ENCODE results near the gene TMEM234.
A peak's percentile ranks its signal among the peaks of the same experiment; 100 is the strongest.

TMEM234 gene

DNA sequence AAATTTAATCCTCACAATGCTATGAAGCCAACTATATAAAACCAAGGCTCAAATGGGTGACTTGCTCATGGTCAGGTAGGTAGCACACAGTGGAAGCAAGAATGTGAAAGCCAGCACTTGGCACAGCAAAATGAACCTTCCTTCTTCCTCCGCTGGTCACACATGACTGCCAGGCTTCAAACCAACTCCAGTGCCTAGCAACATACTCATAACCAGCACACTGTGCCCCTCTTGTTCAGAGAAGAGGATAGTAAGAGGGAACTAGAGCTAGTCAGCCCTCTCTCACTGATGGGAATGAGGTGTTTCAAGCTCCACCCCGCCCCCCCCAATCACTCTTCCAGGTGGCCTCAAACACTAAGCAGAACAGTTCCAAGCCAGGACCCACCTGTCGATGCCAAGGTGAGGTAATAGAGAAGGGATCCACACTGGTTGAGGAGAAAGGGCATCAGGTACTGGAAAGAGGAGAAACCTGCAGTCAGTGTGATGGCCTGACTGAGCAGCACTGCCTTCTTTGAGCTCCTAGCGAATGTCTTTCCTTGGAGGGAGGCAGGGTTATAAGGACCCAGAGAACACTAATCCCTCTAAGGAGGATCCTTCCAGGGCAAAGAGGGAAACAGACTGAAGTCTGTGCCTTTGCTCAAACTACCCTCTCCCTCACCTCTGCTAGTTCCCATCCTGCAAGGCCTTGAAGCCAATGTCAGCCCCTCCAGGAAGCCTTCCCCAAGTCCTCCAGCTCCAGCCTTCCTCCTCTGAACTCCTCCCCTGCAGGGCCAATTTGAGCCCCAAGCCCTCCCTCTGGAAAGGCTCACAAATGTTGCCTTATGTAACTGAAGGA is 1.2 kb downstream of the TMEM234 start:
- H3K4me3 Mint-ChIP-seq = peak overlapping the region; percentile 92
- H3K9me3 Mint-ChIP-seq = no peaks in the 10 kb centered on the region
- peaks cover 35% of the 10 kb centered on the region for H3K36me3 Mint-ChIP-seq (ENCODE audit: low read depth)
- H3K27me3 Mint-ChIP-seq = no peaks in the 10 kb centered on the region
- H3K4me1 Mint-ChIP-seq (ENCODE audit: low read depth) = peaks cover 38% of the 10 kb centered on the region
- peak overlapping the region; percentile 93 for H3K27ac Mint-ChIP-seq

GRCh38 chr1:32219022-32219421 is 3.1 kb downstream of the TMEM234 start:
- peaks cover 24% of the 10 kb centered on the region for H3K36me3 Mint-ChIP-seq (ENCODE audit: low read depth)
- H3K4me1 Mint-ChIP-seq (ENCODE audit: low read depth) = peaks cover 29% of the 10 kb centered on the region
- no peak overlapping the region for H3K27ac Mint-ChIP-seq
- H3K27me3 Mint-ChIP-seq = no peaks in the 10 kb centered on the region
- H3K4me3 Mint-ChIP-seq = no peak overlapping the region
- H3K9me3 Mint-ChIP-seq = no peaks in the 10 kb centered on the region

- H3K27me3 Mint-ChIP-seq = no peaks in the 10 kb centered on the region
- no peak overlapping the region for H3K4me3 Mint-ChIP-seq
- H3K36me3 Mint-ChIP-seq (ENCODE audit: low read depth) = peaks cover 9% of the 10 kb centered on the region
- H3K27ac Mint-ChIP-seq = no peak overlapping the region
- H3K4me1 Mint-ChIP-seq (ENCODE audit: low read depth) = peaks cover 13% of the 10 kb centered on the region
- no peaks in the 10 kb centered on the region for H3K9me3 Mint-ChIP-seq
Measured at GRCh38 chr1:32216566-32216965, 5.6 kb downstream of the TMEM234 start.

DNA sequence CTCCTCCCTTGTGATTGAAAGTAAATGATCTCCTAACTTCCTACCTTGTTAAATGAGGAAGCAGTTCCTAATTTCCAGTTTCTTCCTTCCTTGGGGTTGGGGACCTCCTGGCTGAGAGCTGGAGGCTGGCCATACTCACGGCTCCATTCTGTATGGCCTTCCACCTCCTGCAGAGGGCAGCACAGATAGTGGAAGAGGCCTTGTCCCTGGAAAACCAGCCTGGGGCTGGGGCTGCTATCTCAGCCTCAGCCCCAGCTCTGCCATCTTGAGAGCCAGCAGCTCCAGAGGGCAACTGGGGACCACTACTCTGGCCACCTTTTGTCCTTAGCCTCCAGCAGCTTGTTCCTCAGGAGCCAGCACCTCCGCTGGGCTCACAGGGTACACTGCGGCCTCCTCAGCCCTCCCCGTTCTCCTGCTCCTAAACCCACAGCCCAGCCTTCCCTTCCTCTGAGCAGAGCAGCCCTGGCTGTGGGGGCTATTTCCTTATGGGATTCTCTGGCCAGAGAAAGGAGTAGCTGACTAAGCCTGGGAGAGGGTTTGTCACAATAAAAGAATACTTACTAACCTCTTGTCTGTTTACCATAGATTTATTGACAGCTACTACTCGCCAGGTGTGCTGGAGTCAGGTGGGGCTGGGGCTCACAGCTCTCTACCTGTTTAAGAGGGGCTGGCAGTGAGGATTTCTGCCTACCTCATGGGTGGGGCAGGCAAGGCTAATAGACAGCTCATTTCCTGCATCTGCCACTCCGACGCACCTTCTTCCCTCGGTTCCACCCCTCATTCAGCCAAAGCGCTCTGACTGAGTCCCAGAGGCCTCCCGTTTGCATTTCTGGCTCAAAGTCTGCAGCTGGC is 6.3 kb downstream of the TMEM234 start:
- H3K36me3 Mint-ChIP-seq (ENCODE audit: low read depth) = peaks cover 9% of the 10 kb centered on the region
- H3K9me3 Mint-ChIP-seq = no peaks in the 10 kb centered on the region
- peaks cover 6% of the 10 kb centered on the region for H3K4me1 Mint-ChIP-seq (ENCODE audit: low read depth)
- H3K27me3 Mint-ChIP-seq = no peaks in the 10 kb centered on the region
- H3K27ac Mint-ChIP-seq = no peak overlapping the region
- H3K4me3 Mint-ChIP-seq = no peak overlapping the region

GRCh38 chr1:32208891-32209328 is 13.2 kb downstream of the TMEM234 start, which contains the start of gene DCDC2B:
TSS of gene DCDC2B (plus strand) at chr1:32209089. CDS start at chr1:32209094, 5 bp downstream.
- no peak within 1 kb of the TSS for H3K27ac Mint-ChIP-seq

GRCh38 chr1:32208469-32208868 is 13.7 kb downstream of the TMEM234 start:
- Mint-ChIP-seq H3K27ac (no peak overlapping the region), H3K36me3 (ENCODE audit: low read depth) (peaks cover 6% of the 10 kb centered on the region), H3K9me3 (no peaks in the 10 kb centered on the region), H3K4me3 (no peak overlapping the region), H3K27me3 (no peaks in the 10 kb centered on the region), H3K4me1 (ENCODE audit: low read depth) (peaks cover 30% of the 10 kb centered on the region)

More at GRCh38 chr1:32208891-32209328, 13.2 kb downstream of the TMEM234 start, which contains the start of gene DCDC2B:
- H3K4me1 Mint-ChIP-seq (ENCODE audit: low read depth) = peaks cover 28% of the 10 kb centered on the region
- peaks cover 6% of the 10 kb centered on the region for H3K36me3 Mint-ChIP-seq (ENCODE audit: low read depth)
- H3K4me3 Mint-ChIP-seq = no peak within 1 kb of the TSS
- H3K9me3 Mint-ChIP-seq = no peaks in the 10 kb centered on the region
- no peaks in the 10 kb centered on the region for H3K27me3 Mint-ChIP-seq

DNA sequence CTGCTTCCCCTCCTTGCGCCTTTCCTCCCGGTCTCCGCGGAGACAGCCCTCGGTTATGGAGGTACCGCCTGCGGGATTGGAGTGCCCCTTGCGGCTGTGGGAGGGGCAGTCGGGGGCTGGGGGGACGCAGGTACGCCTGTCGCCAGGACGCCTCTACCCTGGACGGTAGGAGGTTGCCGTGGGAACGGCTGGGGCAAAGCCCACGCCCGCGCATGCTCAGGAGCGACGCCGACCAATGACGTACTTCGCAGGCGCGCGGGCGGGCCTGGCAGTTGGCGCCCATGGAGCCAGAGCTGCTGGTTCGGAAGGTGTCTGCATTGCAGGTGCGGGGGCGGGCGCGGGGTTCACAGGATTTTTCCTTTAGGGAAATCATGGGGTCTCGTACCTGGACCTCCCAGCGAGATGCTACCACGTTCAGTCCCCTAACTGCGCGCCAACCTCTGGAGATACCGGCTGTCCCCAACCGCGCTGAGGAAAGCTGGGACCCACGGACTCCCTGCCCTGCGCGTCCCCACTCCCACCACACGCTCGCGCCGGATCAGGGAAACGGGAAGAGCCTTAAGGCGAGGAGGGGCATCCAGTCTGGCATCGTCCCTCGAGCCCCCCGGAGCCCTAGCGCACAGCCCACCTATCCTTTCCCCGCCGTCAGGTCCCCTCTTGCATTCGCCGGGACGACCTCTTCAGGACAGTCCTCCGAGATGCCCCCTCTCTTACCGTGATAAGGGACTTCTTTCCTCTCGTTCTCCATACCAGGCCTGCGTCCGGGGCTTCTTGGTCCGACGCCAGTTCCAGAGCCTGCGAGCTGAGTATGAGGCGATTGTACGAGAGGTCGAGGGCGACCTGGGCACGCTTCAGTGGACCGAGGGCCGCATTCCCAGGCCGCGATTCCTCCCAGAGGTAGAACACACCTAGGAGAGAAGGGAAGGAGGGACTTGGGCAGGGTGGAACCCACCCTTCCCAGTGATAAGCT is 16.5 kb downstream of the TMEM234 start, which contains the start of gene IQCC:
Gene IQCC, plus strand, starts transcription at position 271 of the 970 bp plus-strand sequence. Its CDS starts 11 bp downstream, at position 282.
- no peaks in the 10 kb centered on the region for H3K27me3 Mint-ChIP-seq
- peak within 1 kb of the TSS; percentile 89 for H3K4me3 Mint-ChIP-seq
- H3K4me1 Mint-ChIP-seq (ENCODE audit: low read depth) = peaks cover 49% of the 10 kb centered on the region
- no peaks in the 10 kb centered on the region for H3K9me3 Mint-ChIP-seq
- H3K36me3 Mint-ChIP-seq (ENCODE audit: low read depth) = peaks cover 6% of the 10 kb centered on the region
- H3K27ac Mint-ChIP-seq = peak within 1 kb of the TSS; percentile 83

DNA sequence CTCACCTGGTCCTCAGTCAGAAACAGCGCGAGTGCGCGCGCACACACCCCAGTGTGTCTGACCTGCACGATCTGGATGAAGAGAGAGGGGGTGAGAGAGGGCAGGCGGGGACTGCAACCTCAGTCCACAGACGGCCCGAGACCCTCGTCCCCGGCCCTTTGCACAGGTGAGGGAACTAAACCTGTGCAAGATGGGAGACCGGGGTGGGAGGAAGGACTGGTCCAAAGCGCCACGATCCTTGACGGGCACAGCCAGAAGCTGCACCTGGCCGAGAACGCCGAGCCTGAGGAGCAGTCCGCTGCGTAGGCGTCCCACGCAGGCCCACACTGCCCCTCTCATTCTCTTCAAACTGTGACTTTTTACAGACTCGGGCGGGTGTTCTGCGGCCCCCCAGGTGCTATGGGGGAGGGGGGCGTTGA is 17.2 kb downstream of the TMEM234 start:
- Mint-ChIP-seq H3K27ac (no peak overlapping the region), H3K36me3 (ENCODE audit: low read depth) (peaks cover 6% of the 10 kb centered on the region), H3K9me3 (no peaks in the 10 kb centered on the region), H3K27me3 (no peaks in the 10 kb centered on the region), H3K4me1 (ENCODE audit: low read depth) (peaks cover 56% of the 10 kb centered on the region), H3K4me3 (peak overlapping the region; percentile 89)

GRCh38 chr1:32201011-32201855 is 20.9 kb downstream of the TMEM234 start:
- Mint-ChIP-seq H3K9me3 (no peaks in the 10 kb centered on the region), H3K36me3 (ENCODE audit: low read depth) (peaks cover 20% of the 10 kb centered on the region), H3K4me1 (ENCODE audit: low read depth) (peaks cover 77% of the 10 kb centered on the region), H3K27ac (peak overlapping the region; percentile 87), H3K27me3 (no peaks in the 10 kb centered on the region), H3K4me3 (peak overlapping the region; percentile 75)

DNA sequence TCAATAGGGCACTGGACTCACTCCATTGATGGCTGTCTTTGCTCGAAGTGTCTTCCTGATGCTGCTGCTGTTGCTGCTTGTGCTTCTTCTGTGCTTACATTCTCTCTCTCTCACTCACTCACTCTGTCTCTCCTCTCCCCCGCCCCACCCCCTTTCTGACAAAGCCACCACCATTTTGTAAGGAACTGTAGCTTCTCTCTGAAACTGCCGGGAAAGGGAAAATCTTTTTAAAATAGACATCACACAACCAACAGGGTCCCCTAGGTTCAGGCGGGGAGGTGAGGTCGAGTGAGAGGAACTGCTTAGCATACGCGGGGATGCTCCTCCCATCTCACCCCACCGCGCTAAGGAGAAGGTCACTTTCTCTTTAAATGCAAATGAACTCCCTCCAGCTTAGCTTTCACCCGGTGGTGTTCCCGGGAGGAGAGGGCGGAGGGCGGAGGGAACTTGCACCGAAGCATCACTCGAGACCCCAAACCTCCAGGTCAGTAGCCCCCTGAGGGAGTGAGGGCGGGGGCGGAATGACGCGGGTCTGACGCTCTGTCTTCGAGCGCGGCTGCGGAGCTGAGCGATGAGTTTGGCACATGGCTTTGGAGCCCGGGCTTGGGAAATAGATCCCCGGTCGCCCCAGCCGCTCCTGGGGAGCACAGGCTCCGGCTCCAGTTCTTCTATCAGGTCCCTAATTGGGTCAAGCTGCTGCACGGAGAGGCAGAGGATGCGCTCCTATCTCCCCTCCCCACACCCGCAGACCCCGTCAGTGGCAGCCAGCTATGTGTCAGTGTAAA is 21.7 kb downstream of the TMEM234 start, which contains the start of gene CCDC28B:
Gene CCDC28B, plus strand, starts transcription at position 370 of the 785 bp plus-strand sequence. CDS start 1,341 bp downstream, outside the sequence.
- peak within 1 kb of the TSS; percentile 87 for H3K27ac Mint-ChIP-seq
- peaks cover 77% of the 10 kb centered on the region for H3K4me1 Mint-ChIP-seq (ENCODE audit: low read depth)
- H3K27me3 Mint-ChIP-seq = no peaks in the 10 kb centered on the region
- H3K4me3 Mint-ChIP-seq = peak within 1 kb of the TSS; percentile 75
- peaks cover 25% of the 10 kb centered on the region for H3K36me3 Mint-ChIP-seq (ENCODE audit: low read depth)
- H3K9me3 Mint-ChIP-seq = no peaks in the 10 kb centered on the region

- Mint-ChIP-seq H3K4me1 (ENCODE audit: low read depth) (peaks cover 79% of the 10 kb centered on the region), H3K27me3 (no peaks in the 10 kb centered on the region), H3K27ac (peak overlapping the region; percentile 80), H3K9me3 (no peaks in the 10 kb centered on the region), H3K36me3 (ENCODE audit: low read depth) (peaks cover 32% of the 10 kb centered on the region), H3K4me3 (peak overlapping the region; percentile 75)
Measured at GRCh38 chr1:32199717-32200072, 22.5 kb downstream of the TMEM234 start.

GRCh38 chr1:32199043-32199716 is 23.0 kb downstream of the TMEM234 start:
- peaks cover 37% of the 10 kb centered on the region for H3K36me3 Mint-ChIP-seq (ENCODE audit: low read depth)
- H3K27me3 Mint-ChIP-seq = no peaks in the 10 kb centered on the region
- peak overlapping the region; percentile 20 for H3K4me3 Mint-ChIP-seq
- peaks cover 80% of the 10 kb centered on the region for H3K4me1 Mint-ChIP-seq (ENCODE audit: low read depth)
- H3K27ac Mint-ChIP-seq = no peak overlapping the region
- no peaks in the 10 kb centered on the region for H3K9me3 Mint-ChIP-seq

Measured in stimulated activated naive CD8-positive, alpha-beta T cell treated with anti-CD3 and anti-CD28 coated beads, Interleukin-15, Interleukin-2, amounts not matched to agents 100 ng/mL and 50 ng/mL, for 24 hours (primary cell).